Stomach smooth muscle (tissue), 2 donors: ENCODE data around the gene PLD3.

Source experiments
- H3K27ac ChIP-seq: one replicate; pipeline ENCODE4 v1.7.0; 2013; ENCODE audit warnings: mild to moderate bottlenecking, low read length, inconsistent platforms
- H3K27me3 ChIP-seq, 2 donors: one replicate each; pipeline ENCODE4 v1.7.0; 2013; ENCODE audit warnings: low read length in 2 of 2; ENCODE audit not compliant: insufficient read depth in 2 of 2, control insufficient read depth in 1 of 2
- H3K36me3 ChIP-seq, 2 donors: one replicate each; pipeline ENCODE4 v1.7.0; 2013; ENCODE audit warnings: low read length in 2 of 2; ENCODE audit not compliant: control insufficient read depth in 2 of 2, insufficient read depth in 2 of 2
- H3K4me1 ChIP-seq: one replicate; pipeline ENCODE4 v1.7.0; 2013; ENCODE audit warnings: low read length; ENCODE audit not compliant: control insufficient read depth, insufficient read depth
- H3K4me3 ChIP-seq, 2 donors: one replicate each; pipeline ENCODE4 v1.7.0; 2013; ENCODE audit warnings: low read length in 2 of 2
- H3K9ac ChIP-seq, 2 donors: one replicate each; pipeline ENCODE4 v1.7.0; 2013; ENCODE audit warnings: low read length in 2 of 2, mild to moderate bottlenecking in 1 of 2
- H3K9me3 ChIP-seq, 2 donors: one replicate each; pipeline ENCODE4 v1.7.0; 2013; ENCODE audit warnings: low read length in 2 of 2; ENCODE audit not compliant: control insufficient read depth in 2 of 2
- donor health status: healthy.
- donor health status: Pancreatic carcinoma.

PLD3 gene, protein sequence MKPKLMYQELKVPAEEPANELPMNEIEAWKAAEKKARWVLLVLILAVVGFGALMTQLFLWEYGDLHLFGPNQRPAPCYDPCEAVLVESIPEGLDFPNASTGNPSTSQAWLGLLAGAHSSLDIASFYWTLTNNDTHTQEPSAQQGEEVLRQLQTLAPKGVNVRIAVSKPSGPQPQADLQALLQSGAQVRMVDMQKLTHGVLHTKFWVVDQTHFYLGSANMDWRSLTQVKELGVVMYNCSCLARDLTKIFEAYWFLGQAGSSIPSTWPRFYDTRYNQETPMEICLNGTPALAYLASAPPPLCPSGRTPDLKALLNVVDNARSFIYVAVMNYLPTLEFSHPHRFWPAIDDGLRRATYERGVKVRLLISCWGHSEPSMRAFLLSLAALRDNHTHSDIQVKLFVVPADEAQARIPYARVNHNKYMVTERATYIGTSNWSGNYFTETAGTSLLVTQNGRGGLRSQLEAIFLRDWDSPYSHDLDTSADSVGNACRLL

DNA sequence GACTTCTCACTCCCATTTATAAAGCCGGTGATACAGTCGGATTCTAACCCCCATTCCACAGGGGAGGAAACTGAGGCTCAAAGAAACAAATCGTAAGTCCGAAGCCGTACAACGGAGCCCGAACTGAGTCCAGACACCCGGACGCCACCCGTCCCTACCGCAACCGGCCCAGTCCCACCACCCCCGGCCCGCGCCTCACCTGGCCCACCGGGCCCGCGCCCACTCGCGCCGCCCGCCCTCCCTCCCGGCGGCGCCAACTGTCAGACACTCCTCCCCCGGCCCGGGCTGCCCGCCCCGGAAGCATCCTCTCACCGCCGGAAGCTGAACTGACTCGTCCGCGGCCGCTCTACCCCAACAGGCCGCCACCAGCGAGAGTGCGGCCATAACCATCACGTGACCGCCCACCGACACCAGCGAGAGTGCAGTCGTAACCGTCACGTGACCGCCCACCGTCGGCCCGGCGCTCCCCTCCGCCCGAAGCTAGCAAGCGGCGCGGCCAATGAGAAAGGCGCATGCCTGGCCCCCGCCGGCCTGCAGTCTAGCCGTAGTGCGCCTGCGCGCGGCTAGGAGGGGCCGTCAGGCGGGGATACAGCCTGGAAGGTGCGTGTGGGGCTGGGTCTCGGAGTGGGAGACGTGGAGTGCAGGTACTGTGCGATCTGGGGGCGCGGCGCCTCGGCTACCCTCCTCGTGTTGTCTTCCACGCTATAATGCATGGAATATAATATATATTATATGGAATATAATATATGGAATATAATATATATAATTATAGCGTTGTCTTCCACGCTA lies at the start of gene PLD3, which contains the start of gene C19orf47:
TSS of gene PLD3 (plus strand) at position 571 of the 789 bp plus-strand sequence. CDS start 17,789 bp downstream, outside the sequence.
TSS of gene C19orf47 (minus strand) at position 273 of the 789 bp plus-strand sequence. CDS start 6,540 bp downstream, outside the sequence.
- Histone ChIP-seq H3K4me3 (peak within 1 kb of the TSS; percentile 91 to 98), H3K9ac (peak within 1 kb of the TSS; percentile 91 to 98), H3K27ac (peak within 1 kb of the TSS; percentile 53)

DNA sequence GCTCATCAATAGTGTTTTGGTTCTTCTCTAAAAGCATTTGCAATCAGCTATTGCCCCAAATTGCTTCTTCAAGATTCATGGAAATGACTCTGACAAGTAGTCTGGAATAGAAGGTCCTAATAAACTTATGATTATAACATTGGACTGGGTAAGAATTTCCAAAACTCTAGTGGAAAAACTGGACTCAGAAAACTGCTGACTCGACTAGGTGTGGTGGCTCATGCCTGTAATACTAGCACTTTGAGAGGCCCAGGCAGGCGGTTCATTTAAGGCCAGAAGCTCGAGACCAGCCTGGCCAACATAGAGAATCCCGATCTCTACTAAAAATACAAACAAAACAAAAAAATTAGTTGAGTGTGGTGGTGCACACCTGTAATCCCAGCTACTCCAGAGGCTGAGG lies 47.8 kb upstream of the PLD3 start:
- H3K36me3 ChIP-seq, result no peaks in the 10 kb centered on the region
- no peak overlapping the region for H3K4me3 ChIP-seq
- no peaks in the 10 kb centered on the region for H3K9me3 ChIP-seq
- H3K27ac ChIP-seq, result no peak overlapping the region
- no peaks in the 10 kb centered on the region for H3K4me1 ChIP-seq
- H3K9ac ChIP-seq, result no peak overlapping the region
- no peaks in the 10 kb centered on the region for H3K27me3 ChIP-seq

More for the DNA sequence above, at the start of gene PLD3, which contains the start of gene C19orf47:
- H3K9me3 ChIP-seq, result no peaks in the 10 kb centered on the region
- peaks cover 18% of the 10 kb centered on the region for H3K4me1 ChIP-seq
- no peaks in the 10 kb centered on the region for H3K27me3 ChIP-seq
- no peaks in the 10 kb centered on the region for H3K36me3 ChIP-seq

DNA sequence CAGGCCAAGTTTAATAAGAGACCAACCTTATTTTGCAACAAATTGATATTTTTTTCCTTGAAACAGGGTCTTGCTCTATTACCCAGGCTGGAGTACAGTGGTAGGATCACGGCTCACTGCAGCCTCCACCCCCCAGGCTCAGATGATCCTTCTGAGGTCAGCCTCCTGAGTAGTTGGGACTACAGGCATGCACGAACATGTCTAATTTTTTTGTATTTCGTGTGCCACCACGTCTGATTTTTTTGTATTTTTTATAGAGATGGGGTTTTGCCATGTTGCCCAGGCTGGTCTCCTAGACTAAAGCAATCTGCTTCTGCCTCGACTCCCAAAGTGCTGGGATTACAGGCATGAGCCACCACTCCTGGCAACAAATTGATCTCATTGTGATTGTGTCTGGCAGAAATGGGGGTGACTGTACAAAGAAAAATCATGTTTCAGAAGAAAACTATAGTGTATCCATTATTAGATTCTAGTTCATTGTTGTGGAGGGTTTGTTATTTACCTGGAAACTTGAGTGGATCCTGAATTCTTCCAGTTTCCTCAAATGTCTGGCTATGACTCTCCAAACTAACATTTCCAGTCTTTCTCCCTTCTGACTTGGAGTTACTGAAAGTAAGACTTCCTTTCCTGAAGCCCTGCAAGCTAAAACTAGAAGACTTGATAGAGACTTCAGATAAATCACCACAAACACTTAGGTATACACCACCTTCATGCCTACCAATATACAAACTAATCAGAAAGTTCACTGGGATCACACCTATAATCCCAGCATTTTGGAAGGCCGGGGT lies 46.1 kb upstream of the PLD3 start:
- no peaks in the 10 kb centered on the region for H3K36me3 ChIP-seq
- no peak overlapping the region for H3K9ac ChIP-seq
- H3K27ac ChIP-seq, result no peak overlapping the region
- no peaks in the 10 kb centered on the region for H3K9me3 ChIP-seq
- H3K4me3 ChIP-seq, result no peak overlapping the region
- H3K4me1 ChIP-seq, result no peaks in the 10 kb centered on the region
- H3K27me3 ChIP-seq, result no peaks in the 10 kb centered on the region

- Histone ChIP-seq H3K27me3 (no peaks in the 10 kb centered on the region), H3K9me3 (no peaks in the 10 kb centered on the region), H3K9ac (no peak overlapping the region), H3K27ac (no peak overlapping the region), H3K4me1 (no peaks in the 10 kb centered on the region), H3K36me3 (no peaks in the 10 kb centered on the region), H3K4me3 (no peak overlapping the region)
Measured at GRCh38 chr19:40303765-40304164, 44.7 kb upstream of the PLD3 start.

- Histone ChIP-seq H3K4me3 (no peak overlapping the region), H3K4me1 (no peaks in the 10 kb centered on the region), H3K9me3 (no peaks in the 10 kb centered on the region), H3K9ac (no peak overlapping the region), H3K27ac (no peak overlapping the region), H3K36me3 (no peaks in the 10 kb centered on the region), H3K27me3 (no peaks in the 10 kb centered on the region)
Measured at GRCh38 chr19:40304306-40304705, 44.2 kb upstream of the PLD3 start.

- no peak overlapping the region for H3K27ac ChIP-seq
Measured at GRCh38 chr19:40305403-40305802, 43.1 kb upstream of the PLD3 start.

DNA sequence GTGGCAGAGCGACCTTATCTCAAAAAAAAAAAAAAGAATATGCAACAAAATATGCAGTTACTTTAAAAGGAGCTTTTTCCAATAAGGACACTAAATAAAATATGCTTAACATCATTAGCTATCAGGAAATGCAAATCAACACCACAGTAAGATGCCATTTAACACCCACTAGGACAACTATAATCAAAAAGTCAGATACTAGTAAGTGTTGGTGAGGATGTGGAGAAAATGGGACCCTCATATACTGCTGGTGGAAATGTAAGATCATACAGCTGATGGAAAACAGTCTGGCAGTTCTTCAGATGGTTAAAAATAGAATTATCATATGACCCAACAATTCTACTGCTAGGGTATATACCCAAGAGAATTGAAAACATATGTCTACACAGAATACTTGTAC lies 38.8 kb upstream of the PLD3 start:
- H3K4me3 ChIP-seq, result no peak overlapping the region
- no peaks in the 10 kb centered on the region for H3K9me3 ChIP-seq
- no peaks in the 10 kb centered on the region for H3K4me1 ChIP-seq
- H3K27ac ChIP-seq, result no peak overlapping the region
- H3K27me3 ChIP-seq, result no peaks in the 10 kb centered on the region
- H3K36me3 ChIP-seq, result no peaks in the 10 kb centered on the region
- H3K9ac ChIP-seq, result no peak overlapping the region

More at GRCh38 chr19:40305403-40305802, 43.1 kb upstream of the PLD3 start:
- H3K4me1 ChIP-seq, result no peaks in the 10 kb centered on the region
- no peaks in the 10 kb centered on the region for H3K36me3 ChIP-seq
- H3K9me3 ChIP-seq, result no peaks in the 10 kb centered on the region
- H3K27me3 ChIP-seq, result no peaks in the 10 kb centered on the region
- H3K9ac ChIP-seq, result no peak overlapping the region
- H3K4me3 ChIP-seq, result no peak overlapping the region

- Histone ChIP-seq H3K4me3 (no peak overlapping the region), H3K36me3 (peaks cover 0 to 3% of the 10 kb centered on the region in 2 donors), H3K4me1 (no peaks in the 10 kb centered on the region), H3K9ac (no peak overlapping the region), H3K27ac (no peak overlapping the region), H3K9me3 (no peaks in the 10 kb centered on the region), H3K27me3 (no peaks in the 10 kb centered on the region)
Measured at GRCh38 chr19:40312533-40312932, 36.0 kb upstream of the PLD3 start.

- H3K27ac ChIP-seq, result no peak overlapping the region
- H3K9ac ChIP-seq, result no peak overlapping the region
- H3K27me3 ChIP-seq, result no peaks in the 10 kb centered on the region
- H3K36me3 ChIP-seq, result peaks cover 0 to 3% of the 10 kb centered on the region in 2 donors
- no peaks in the 10 kb centered on the region for H3K4me1 ChIP-seq
- H3K4me3 ChIP-seq, result no peak overlapping the region
- no peaks in the 10 kb centered on the region for H3K9me3 ChIP-seq
Measured at GRCh38 chr19:40313229-40313983, 35.1 kb upstream of the PLD3 start.
